ENCODE measurements around the gene CCDC68. TPM values are rescaled to one million over a fixed set of nuclear protein-coding genes. Genes with fewer than 3 reads are reported as not detected.

Gene CCDC68
- total RNA-seq, 3 donors from 2014 or later, result 6.6 to 9.6 (median 8.5) TPM

DNA sequence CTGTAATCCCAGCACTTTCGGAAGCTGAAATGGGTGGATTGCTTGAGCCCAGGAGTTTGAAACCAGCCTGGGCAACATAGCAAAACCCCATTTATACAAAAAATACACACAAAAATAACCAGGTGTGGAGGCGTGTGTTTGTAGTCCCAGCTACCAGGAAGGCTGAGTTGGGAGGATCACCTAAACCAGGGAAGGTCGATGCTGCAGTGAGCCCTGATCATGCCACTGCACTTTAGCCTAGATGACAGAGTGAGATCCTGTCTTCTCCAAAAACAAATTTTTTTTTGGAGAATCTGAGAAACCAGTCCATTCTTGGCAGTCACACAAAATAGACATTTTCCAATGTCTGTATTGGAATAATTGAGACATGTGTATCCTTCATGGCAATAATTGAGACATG, 84.2 kb downstream of the CCDC68 start:
- TF ChIP-seq, protein P1, sequence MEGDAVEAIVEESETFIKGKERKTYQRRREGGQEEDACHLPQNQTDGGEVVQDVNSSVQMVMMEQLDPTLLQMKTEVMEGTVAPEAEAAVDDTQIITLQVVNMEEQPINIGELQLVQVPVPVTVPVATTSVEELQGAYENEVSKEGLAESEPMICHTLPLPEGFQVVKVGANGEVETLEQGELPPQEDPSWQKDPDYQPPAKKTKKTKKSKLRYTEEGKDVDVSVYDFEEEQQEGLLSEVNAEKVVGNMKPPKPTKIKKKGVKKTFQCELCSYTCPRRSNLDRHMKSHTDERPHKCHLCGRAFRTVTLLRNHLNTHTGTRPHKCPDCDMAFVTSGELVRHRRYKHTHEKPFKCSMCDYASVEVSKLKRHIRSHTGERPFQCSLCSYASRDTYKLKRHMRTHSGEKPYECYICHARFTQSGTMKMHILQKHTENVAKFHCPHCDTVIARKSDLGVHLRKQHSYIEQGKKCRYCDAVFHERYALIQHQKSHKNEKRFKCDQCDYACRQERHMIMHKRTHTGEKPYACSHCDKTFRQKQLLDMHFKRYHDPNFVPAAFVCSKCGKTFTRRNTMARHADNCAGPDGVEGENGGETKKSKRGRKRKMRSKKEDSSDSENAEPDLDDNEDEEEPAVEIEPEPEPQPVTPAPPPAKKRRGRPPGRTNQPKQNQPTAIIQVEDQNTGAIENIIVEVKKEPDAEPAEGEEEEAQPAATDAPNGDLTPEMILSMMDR (IDR thresholded peaks at IDR 0.05), result no peak
- TF ChIP-seq POLR2AphosphoS5 (IDR thresholded peaks at IDR 0.05) (no peak), POLR2A (IDR thresholded peaks at IDR 0.05) (no peak)
- H3K4me1 ChIP-seq, result no peaks in the 10 kb centered on the region
- no peak overlapping the region for H3K4me3 ChIP-seq
- no peaks in the 10 kb centered on the region for H3K9me3 ChIP-seq
- no peak overlapping the region for H3K27ac ChIP-seq
- H3K36me3 ChIP-seq, result no peaks in the 10 kb centered on the region
- no peak for DNase-seq (ENCODE audit: low spot score in 2 of 2)
- H3K27me3 ChIP-seq, result no peaks in the 10 kb centered on the region
- intact Hi-C loops (cut with DNase I; ENCODE audit: low total_unique reads), result no loop called here

DNA sequence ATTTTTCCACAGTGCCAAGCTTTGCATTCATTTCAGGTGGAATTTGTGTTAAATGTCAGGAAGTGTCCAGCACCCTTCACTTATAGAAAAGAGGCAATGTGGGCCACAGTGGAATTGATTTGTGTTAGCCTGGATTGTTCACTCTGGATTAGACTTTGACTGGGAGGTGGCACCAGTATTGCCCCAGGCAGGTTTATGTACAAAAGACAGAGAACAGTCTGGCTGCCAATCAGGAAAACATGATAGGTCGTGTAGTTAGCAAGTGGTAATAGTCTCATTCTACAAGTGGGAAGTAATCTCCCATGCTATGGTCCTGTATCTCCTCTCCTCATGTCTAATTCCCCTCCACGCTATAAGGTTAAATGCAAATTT, 85.4 kb downstream of the CCDC68 start:
- intact Hi-C loops (cut with DNase I; ENCODE audit: low total_unique reads), result no loop called here
- TF ChIP-seq POLR2A (IDR thresholded peaks at IDR 0.05) (no peak), POLR2AphosphoS5 (IDR thresholded peaks at IDR 0.05) (no peak)
- TF ChIP-seq, protein P1 (IDR thresholded peaks at IDR 0.05), result no peak
- H3K9me3 ChIP-seq, result no peaks in the 10 kb centered on the region
- H3K27me3 ChIP-seq, result no peaks in the 10 kb centered on the region
- H3K4me1 ChIP-seq, result no peaks in the 10 kb centered on the region
- no peak overlapping the region for H3K27ac ChIP-seq
- peak in 1 of 2 donors; percentile 22 for DNase-seq (ENCODE audit: low spot score in 2 of 2)
- H3K36me3 ChIP-seq, result no peaks in the 10 kb centered on the region
- no peak overlapping the region for H3K4me3 ChIP-seq

DNA sequence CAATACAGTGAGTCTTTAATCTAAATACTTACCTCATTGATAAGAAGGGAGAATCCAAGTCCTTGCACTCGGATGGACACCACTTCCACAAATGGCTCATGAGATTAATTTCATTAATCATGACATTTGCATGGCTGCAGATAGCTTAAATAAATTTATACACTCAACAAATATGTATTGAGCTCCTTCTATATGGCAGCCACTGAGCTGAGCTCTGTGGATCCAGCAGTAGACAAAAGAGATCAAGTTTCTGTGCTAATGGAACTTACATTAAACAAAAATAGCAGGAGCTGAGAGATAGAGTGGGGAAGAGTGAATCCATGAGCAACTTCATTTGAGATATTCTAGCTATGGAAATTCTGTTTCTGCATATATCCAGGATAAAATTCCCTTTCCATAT, 86.6 kb downstream of the CCDC68 start:
- Histone ChIP-seq H3K4me3 (no peak overlapping the region), H3K9me3 (no peaks in the 10 kb centered on the region), H3K27ac (no peak overlapping the region), H3K4me1 (no peaks in the 10 kb centered on the region), H3K36me3 (no peaks in the 10 kb centered on the region), H3K27me3 (no peaks in the 10 kb centered on the region)
- DNase-seq (ENCODE audit: low spot score in 2 of 2), result no peak
- intact Hi-C loops (cut with DNase I; ENCODE audit: low total_unique reads), result no loop called here
- TF ChIP-seq, protein P1 (IDR thresholded peaks at IDR 0.05), result no peak
- no peak for TF ChIP-seq POLR2A (IDR thresholded peaks at IDR 0.05)

DNA sequence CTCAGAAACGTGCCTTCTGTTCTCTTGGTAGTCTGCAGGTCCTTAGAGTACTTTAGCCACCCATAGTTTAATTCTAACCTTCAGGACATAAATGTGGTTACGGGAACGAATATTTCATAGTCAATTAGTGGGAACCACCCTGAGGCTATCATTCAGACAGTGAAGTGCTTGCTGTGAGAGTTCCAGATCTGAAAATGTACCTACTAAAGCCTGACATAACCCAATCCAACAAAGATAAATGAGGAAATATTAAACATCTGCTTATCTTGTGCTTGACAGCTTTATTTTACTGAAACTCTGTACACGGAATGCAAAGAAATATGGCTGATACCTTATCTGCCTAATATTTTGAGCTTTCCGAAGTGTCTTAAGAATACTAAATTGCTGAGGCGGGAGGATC, 88.0 kb downstream of the CCDC68 start:
- no peak for DNase-seq (ENCODE audit: low spot score in 2 of 2)
- no peaks in the 10 kb centered on the region for H3K27me3 ChIP-seq
- TF ChIP-seq, protein P1 (IDR thresholded peaks at IDR 0.05), result no peak
- TF ChIP-seq POLR2AphosphoS5 (IDR thresholded peaks at IDR 0.05) (no peak), POLR2A (IDR thresholded peaks at IDR 0.05) (no peak)
- no peak overlapping the region for H3K27ac ChIP-seq
- H3K9me3 ChIP-seq, result no peaks in the 10 kb centered on the region
- H3K36me3 ChIP-seq, result no peaks in the 10 kb centered on the region
- no peak overlapping the region for H3K4me3 ChIP-seq
- intact Hi-C loops (cut with DNase I; ENCODE audit: low total_unique reads), result no loop called here
- H3K4me1 ChIP-seq, result no peaks in the 10 kb centered on the region

DNA sequence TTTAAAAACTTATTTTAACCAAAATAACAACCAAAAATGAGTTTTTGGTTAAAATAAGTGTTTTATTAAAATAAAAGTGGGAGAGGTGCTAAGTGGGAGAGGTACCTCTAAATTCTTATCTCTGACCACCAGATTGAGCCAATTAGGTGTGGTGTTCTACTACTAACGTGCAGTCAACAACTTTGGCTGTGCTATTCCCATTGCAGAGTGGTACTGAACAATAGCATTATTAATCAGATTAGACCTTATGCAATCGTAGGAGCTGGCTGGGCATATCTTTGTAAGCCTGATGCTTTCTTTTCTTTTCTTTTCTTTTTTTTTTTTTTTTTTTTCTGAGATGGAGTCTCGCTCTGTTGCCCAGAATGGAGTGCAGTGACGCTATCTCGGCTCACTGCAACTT, 92.1 kb downstream of the CCDC68 start:
- H3K9me3 ChIP-seq, result no peaks in the 10 kb centered on the region

More for the DNA sequence above, 92.1 kb downstream of the CCDC68 start:
- Histone ChIP-seq H3K36me3 (no peaks in the 10 kb centered on the region), H3K27ac (no peak overlapping the region), H3K27me3 (no peaks in the 10 kb centered on the region), H3K4me3 (no peak overlapping the region), H3K4me1 (no peaks in the 10 kb centered on the region)
- TF ChIP-seq, protein P1 (IDR thresholded peaks at IDR 0.05), result no peak
- TF ChIP-seq POLR2AphosphoS5 (IDR thresholded peaks at IDR 0.05), result no peak
- no peak for TF ChIP-seq POLR2A (IDR thresholded peaks at IDR 0.05)
- intact Hi-C loops (cut with DNase I; ENCODE audit: low total_unique reads), result no loop called here
- no peak for DNase-seq (ENCODE audit: low spot score in 2 of 2)
